K562 (cell line): ENCODE measurements around the gene HCFC1R1. TPM values are rescaled to one million over a fixed set of nuclear protein-coding genes. Genes with fewer than 3 reads are reported as not detected.

ENCODE experiments used
- ATAC-seq: fragments of 200-7000 bp; cut with Tn5 transposase; 3 replicates; pipeline ENCODE4 v1.9.1; 2020; ENCODE audit warnings: moderate library complexity
- BruUV-seq: library from RNA; stranded (reverse); fragments of 400-500 nt; replicated peaks from 2 replicates; lab custom pipeline; 2021; lab: Mats Ljungman, UMichigan
- CTCF ChIA-PET: fragments of 300-600 bp; formaldehyde crosslinking; extraction: SDS; loops from one replicate; lab custom pipeline; 2021; ENCODE audit warnings: low intra/inter-chr PET ratio; lab: Yijun Ruan, JAX
- POLR2A ChIA-PET: fragments of 300-600, 350-650 bp; sonication (Branson Sonifier 250); formaldehyde crosslinking; extraction: SDS; loops from one replicate; lab custom pipeline; 2021; ENCODE audit warnings: antibody characterized with exemption, inconsistent platforms; lab: Yijun Ruan, JAX
- DNase-seq, 4 experiments: peaks; one replicate each; pipeline versions ENCODE4 v3.0.0 to v3.0.0-alpha.2; 2011 to 2018; ENCODE audit warnings: low spot score in 3 of 4, mixed read lengths in 3 of 4; ENCODE audit errors: extremely low read depth in 1 of 4
- FAIRE-seq: peaks from 2 replicates; lab custom pipeline; 2011; peaks lifted over from hg19 to GRCh38; lab: Jason Lieb, UNC
- H2AFZ ChIP-seq: 2 replicates; pipeline ENCODE4 v1.6.0; 2011; ENCODE audit warnings: low read depth, low read length, control low read depth, inconsistent platforms
- H3K27ac ChIP-seq: fragments of 200-600 bp; 3 replicates; pipeline ENCODE4 v1.8.0; 2011; ENCODE audit warnings: low read depth, mild to moderate bottlenecking, control low read depth, inconsistent platforms, low read length, moderate library complexity, mixed read lengths; ENCODE audit errors: extremely low read depth
- H3K27me3 ChIP-seq, 2 experiments: fragments of 300-600 bp in 1 of 2; 2 replicates in 1 of 2; 3 replicates in 1 of 2; pipeline versions ENCODE4 v1.6.0 to v1.8.0; 2011; ENCODE audit warnings: inconsistent platforms in 2 of 2, low read length in 2 of 2, mild to moderate bottlenecking in 1 of 2, mixed read lengths in 1 of 2, moderate library complexity in 1 of 2; ENCODE audit not compliant: control insufficient read depth in 2 of 2, insufficient read depth in 2 of 2
- H3K36me3 ChIP-seq: fragments of 300-600 bp; 3 replicates; pipeline ENCODE4 v1.8.0; 2011; ENCODE audit warnings: mild to moderate bottlenecking, low read length, inconsistent platforms; ENCODE audit not compliant: control insufficient read depth, insufficient read depth
- H3K4me1 ChIP-seq, 2 experiments: fragments of 200-600 bp in 1 of 2; replicated peaks in 1 of 2; 2 replicates in 1 of 2; 3 replicates in 1 of 2; pipeline versions ENCODE4 v1.5.1 to v1.8.0; 2011; ENCODE audit warnings: inconsistent platforms in 2 of 2, low read length in 2 of 2, mild to moderate bottlenecking in 1 of 2, mixed read lengths in 1 of 2, moderate library complexity in 1 of 2; ENCODE audit not compliant: control insufficient read depth in 2 of 2, insufficient read depth in 2 of 2
- H3K4me2 ChIP-seq: 2 replicates; pipeline ENCODE4 v1.6.1; 2011; ENCODE audit warnings: low read length, control low read depth, inconsistent platforms, mixed read lengths; ENCODE audit not compliant: insufficient read depth
- H3K4me3 ChIP-seq: fragments of 200-600 bp; sonication (generic), shearing (Covaris generic); 2 replicates; pipeline ENCODE4 v1.5.1; 2016; ENCODE audit warnings: control low read depth, inconsistent platforms
- H3K79me2 ChIP-seq: fragments of 200-600 bp; 3 replicates; pipeline ENCODE4 v1.8.0; 2011; ENCODE audit warnings: low read length, inconsistent platforms; ENCODE audit not compliant: control insufficient read depth, insufficient read depth
- H3K9ac ChIP-seq, 2 experiments: 2 replicates each; pipeline versions ENCODE4 v1.6.0 to v1.6.1; 2011; ENCODE audit warnings: low read depth in 2 of 2, low read length in 2 of 2, control low read depth in 1 of 2, inconsistent platforms in 1 of 2, mild to moderate bottlenecking in 1 of 2, mixed read lengths in 1 of 2; ENCODE audit not compliant: insufficient read depth in 1 of 2
- H3K9me1 ChIP-seq: one replicate; pipeline ENCODE4 v1.6.0; 2011; ENCODE audit warnings: inconsistent platforms, mild to moderate bottlenecking, low read length, moderate library complexity; ENCODE audit not compliant: control insufficient read depth, insufficient read depth
- H3K9me3 ChIP-seq: replicated peaks from 2 replicates; pipeline ENCODE4 v1.5.1; 2011; ENCODE audit warnings: low read depth, low read length, inconsistent platforms; ENCODE audit not compliant: control insufficient read depth, insufficient read depth
- H4K20me1 ChIP-seq: replicated peaks from 2 replicates; pipeline ENCODE4 v1.6.1; 2011; ENCODE audit warnings: low read length, inconsistent platforms, mixed read lengths; ENCODE audit not compliant: control insufficient read depth, insufficient read depth
- KDM1A ChIP-seq, 2 experiments: fragments of 450-650 bp; IDR thresholded peaks; 2 replicates each; pipeline ENCODE4 v1.6.1; 2016; ENCODE audit warnings: mild to moderate bottlenecking in 2 of 2
- PHF21A ChIP-seq: fragments of 450-650 bp; IDR thresholded peaks from 2 replicates; pipeline ENCODE4 v1.6.1; 2017; ENCODE audit warnings: low read depth, borderline replicate concordance
- WGBS: fragments of 100-300 bp; shearing (Covaris generic); methylation state at CpG from one replicate; pipeline ENCODE4 v1.1.6; 2016; ENCODE audit warnings: low coverage, mixed read lengths; ENCODE audit not compliant: insufficient coverage; ENCODE audit errors: missing lambda C conversion rate; 5-methylcytosine and 5-hydroxymethylcytosine counted together
- in situ Hi-C: fragments of 300-500 bp; cut with MboI; formaldehyde crosslinking; loops from 4 replicates; pipeline ENCODE4 v1.15.0; 2018; ENCODE audit warnings: inconsistent platforms, mixed read lengths
- intact Hi-C: fragments of 100-400 bp; cut with micrococcal nuclease; formaldehyde crosslinking; loops from 2 replicates; pipeline ENCODE4 v1.14.2; 2022
- polyA plus RNA-seq, 8 experiments: library from polyadenylated mRNA; depleted of rRNA in 4 of 8; stranded (reverse) in 5 of 8; unstranded in 3 of 8; fragments of >200 nt; fragmentation: Nextera tagmentation in 2 of 8; fragmentation: Illumina TruSeq in 1 of 8; extraction: Ambion mirVana in 2 of 8; extraction: Trizol in 1 of 8; gene quantifications; 2 replicates each; pipeline versions ENCODE4 v1.2.1 to v1.2.3, GENCODE V29; 2011 to 2014; ENCODE audit warnings: inconsistent platforms in 1 of 8, missing spikeins in 1 of 8
- total RNA-seq, 7 experiments: library from RNA; depleted of rRNA in 6 of 7; stranded (reverse); fragments of >200 nt in 6 of 7; fragmentation: Illumina TruSeq in 2 of 7; extraction: Trizol in 2 of 7; gene quantifications; 2 replicates each; pipeline versions ENCODE4 v1.2.1 to v1.2.3, GENCODE V29; 2011 to 2021; ENCODE audit warnings: low replicate concordance in 1 of 7
- TF ChIP-seq, protein P1 (sequence below): sonication (generic); formaldehyde crosslinking; IDR thresholded peaks from 2 replicates; pipeline ENCODE4 v1.8.1; 2023; ENCODE audit warnings: mild to moderate bottlenecking, missing genetic modification reagents

Gene HCFC1R1
- total and polyA plus RNA-seq, 9 of the 15 experiments (the other 6 are each of a cell fraction or from before 2014, with no cell fraction given) = 2.2 to 29.0 (median 11.2) TPM

DNA sequence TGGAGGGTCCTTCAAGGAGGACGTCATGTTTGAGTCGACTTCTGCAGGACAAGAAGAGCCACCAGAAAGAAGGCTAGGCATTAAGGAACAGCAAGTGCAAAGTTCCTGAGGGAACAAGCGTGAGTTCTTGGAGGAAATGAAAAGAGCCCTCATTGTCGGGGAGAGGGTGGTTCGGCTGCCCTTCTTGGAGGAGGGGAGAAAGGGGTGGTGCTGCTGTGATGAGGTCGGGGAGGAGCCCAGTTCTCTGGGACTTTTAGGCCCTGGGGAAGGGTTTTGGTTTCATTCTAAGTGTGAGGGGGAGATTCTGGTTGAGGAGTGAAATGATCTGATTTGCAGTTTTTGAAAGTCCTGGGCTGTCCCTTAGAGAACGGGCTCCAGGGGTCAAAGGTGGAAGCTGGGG is 8.9 kb upstream of the HCFC1R1 start:
- no peaks in the 10 kb centered on the region for H3K9me3 ChIP-seq
- peaks cover 15 to 51% of the 10 kb centered on the region in 2 experiments for H3K4me1 ChIP-seq
- intact Hi-C loops (no loop called here), in situ Hi-C loops (no loop called here)
- H3K27ac ChIP-seq = no peak overlapping the region
- H2AFZ ChIP-seq = no peak overlapping the region
- FAIRE-seq (no peak), ATAC-seq (no peak), DNase-seq (no peak)
- H3K9ac ChIP-seq = no peak overlapping the region
- BruUV-seq = no TSS peak
- H3K4me3 ChIP-seq = no peak overlapping the region
- 4% methylated on average over 7 of the region's 7 CpGs for WGBS
- peaks cover 3% of the 10 kb centered on the region for H4K20me1 ChIP-seq
- no peak overlapping the region for H3K4me2 ChIP-seq
- no peaks in the 10 kb centered on the region for H3K36me3 ChIP-seq
- CTCF ChIA-PET = interaction anchor here (1.6 kb wide), 1 partner anchor 27 kb away, joined by 6 read pairs; no protein-coding TSS in a partner anchor
- no peaks in the 10 kb centered on the region for H3K79me2 ChIP-seq
- H3K9me1 ChIP-seq = no peaks in the 10 kb centered on the region
- peak in 1 of 2 experiments; percentile 32; a peak in 1 of 4 replicates for TF ChIP-seq KDM1A (IDR thresholded peaks at IDR 0.05)
- TF ChIP-seq, protein P1, sequence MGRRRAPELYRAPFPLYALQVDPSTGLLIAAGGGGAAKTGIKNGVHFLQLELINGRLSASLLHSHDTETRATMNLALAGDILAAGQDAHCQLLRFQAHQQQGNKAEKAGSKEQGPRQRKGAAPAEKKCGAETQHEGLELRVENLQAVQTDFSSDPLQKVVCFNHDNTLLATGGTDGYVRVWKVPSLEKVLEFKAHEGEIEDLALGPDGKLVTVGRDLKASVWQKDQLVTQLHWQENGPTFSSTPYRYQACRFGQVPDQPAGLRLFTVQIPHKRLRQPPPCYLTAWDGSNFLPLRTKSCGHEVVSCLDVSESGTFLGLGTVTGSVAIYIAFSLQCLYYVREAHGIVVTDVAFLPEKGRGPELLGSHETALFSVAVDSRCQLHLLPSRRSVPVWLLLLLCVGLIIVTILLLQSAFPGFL (CRISPR knock-in tag) = no peak
- peak; percentile 29; the same call in 1 of the 2 replicates for TF ChIP-seq PHF21A
- POLR2A ChIA-PET = interaction anchor here (0.7 kb wide), 1 partner anchor 45 kb away, joined by 3 read pairs; no protein-coding TSS in a partner anchor
- peaks cover 43 to 71% of the 10 kb centered on the region in 2 experiments for H3K27me3 ChIP-seq
